ENCODE results near the gene DNAJB1. TPM values are rescaled to one million over a fixed set of nuclear protein-coding genes. Genes with fewer than 3 reads are reported as not detected.

The DNAJB1 gene
- total RNA-seq, 1 experiment from 2014 or later: 71.6 TPM

GRCh38 chr19:14563590-14563926 lies 45.4 kb upstream of the DNAJB1 start:
- Mint-ChIP-seq H3K4me1 (ENCODE audit: insufficient read depth, unreplicated experiment) (peaks cover 20% of the 10 kb centered on the region), H3K27ac (ENCODE audit: low read depth, unreplicated experiment) (no peak overlapping the region), H3K36me3 (ENCODE audit: insufficient read depth, unreplicated experiment) (no peaks in the 10 kb centered on the region), H3K9me3 (ENCODE audit: unreplicated experiment) (no peaks in the 10 kb centered on the region), H3K27me3 (ENCODE audit: insufficient read depth, unreplicated experiment) (no peaks in the 10 kb centered on the region), H3K4me3 (ENCODE audit: unreplicated experiment) (no peak overlapping the region)
- no TSS peak for BruUV-seq (replicated peaks)
- POLR2A ChIA-PET: interaction anchor here (0.7 kb wide), 1 partner anchor 46 kb away, joined by 3 read pairs; the partner anchor contains the start of gene DNAJB1
- DNase-seq (ENCODE audit: unreplicated experiment): no peak
- no peak for TF ChIP-seq CTCF (IDR thresholded peaks at IDR 0.05; ENCODE audit: unreplicated experiment)
- intact Hi-C loops (cut with micrococcal nuclease): no loop called here
- CTCF ChIA-PET: interaction anchor here (0.7 kb wide), 1 partner anchor 57 kb away, joined by 4 read pairs; no protein-coding TSS in a partner anchor

GRCh38 chr19:14562660-14563589 lies 44.7 kb upstream of the DNAJB1 start:
- DNase-seq (ENCODE audit: unreplicated experiment): no peak
- Mint-ChIP-seq H3K36me3 (ENCODE audit: insufficient read depth, unreplicated experiment) (no peaks in the 10 kb centered on the region), H3K4me3 (ENCODE audit: unreplicated experiment) (no peak overlapping the region), H3K4me1 (ENCODE audit: insufficient read depth, unreplicated experiment) (peaks cover 20% of the 10 kb centered on the region), H3K27me3 (ENCODE audit: insufficient read depth, unreplicated experiment) (no peaks in the 10 kb centered on the region), H3K27ac (ENCODE audit: low read depth, unreplicated experiment) (peak overlapping the region; percentile 94), H3K9me3 (ENCODE audit: unreplicated experiment) (no peaks in the 10 kb centered on the region)
- POLR2A ChIA-PET: interaction anchor here (1.0 to 2.2 kb wide), 7 partner anchors 9 to 67 kb away, joined by 3 to 18 read pairs (median 4); partner anchors contain the start of genes DNAJB1, GIPC1 and NDUFB7
- BruUV-seq (replicated peaks): no TSS peak
- CTCF ChIA-PET: interaction anchor here (0.5 to 1.6 kb wide), 5 partner anchors 9 to 725 kb away, joined by 3 to 7 read pairs (median 4); partner anchors contain the start of gene NDUFB7
- no peak for TF ChIP-seq CTCF (IDR thresholded peaks at IDR 0.05; ENCODE audit: unreplicated experiment)
- intact Hi-C loops (cut with micrococcal nuclease): no loop called here

GRCh38 chr19:14561847-14562351 lies 43.7 kb upstream of the DNAJB1 start:
- CTCF ChIA-PET: interaction anchor here (1.0 to 1.6 kb wide), 4 partner anchors 10 to 13 kb away, joined by 3 to 7 read pairs (median 6); partner anchors contain the start of gene NDUFB7
- intact Hi-C loops (cut with micrococcal nuclease): no loop called here
- peak; percentile 84 for DNase-seq (ENCODE audit: unreplicated experiment)

More at GRCh38 chr19:14561847-14562351, 43.7 kb upstream of the DNAJB1 start:
- TF ChIP-seq CTCF (IDR thresholded peaks at IDR 0.05; ENCODE audit: unreplicated experiment): no peak
- Mint-ChIP-seq H3K4me1 (ENCODE audit: insufficient read depth, unreplicated experiment) (peaks cover 20% of the 10 kb centered on the region), H3K36me3 (ENCODE audit: insufficient read depth, unreplicated experiment) (no peaks in the 10 kb centered on the region), H3K27ac (ENCODE audit: low read depth, unreplicated experiment) (peak overlapping the region; percentile 94), H3K27me3 (ENCODE audit: insufficient read depth, unreplicated experiment) (no peaks in the 10 kb centered on the region), H3K4me3 (ENCODE audit: unreplicated experiment) (peak overlapping the region; percentile 62), H3K9me3 (ENCODE audit: unreplicated experiment) (no peaks in the 10 kb centered on the region)
- POLR2A ChIA-PET: interaction anchor here (0.5 to 2.2 kb wide), 11 partner anchors 10 to 870 kb away, joined by 3 to 18 read pairs (median 3); partner anchors contain the start of genes DNAJB1, GIPC1, NDUFB7 and PRKACA
- BruUV-seq (replicated peaks): no TSS peak
